Right ventricle myocardium inferior (tissue), 1 donor: ENCODE measurements around the gene NDUFS6. TPM values are rescaled to one million over a fixed set of nuclear protein-coding genes. Genes with fewer than 3 reads are reported as not detected.
"Not testable (repeated sequence)": the region's sequence is repeated elsewhere in the genome, so short reads cannot be mapped to it uniquely, and the experiment has no call there.

Experiments
- ATAC-seq: fragments of 200-7000 bp; cut with Tn5 transposase; one replicate; pipeline ENCODE4 v1.9.1; 2020; ENCODE audit warnings: mild to moderate bottlenecking, moderate library complexity
- DNase-seq: peaks from one replicate; pipeline ENCODE4 v3.0.0; 2021; ENCODE audit errors: missing footprints
- intact Hi-C: fragments of 100-400 bp; cut with DNase I; formaldehyde crosslinking; loops from one replicate; pipeline ENCODE4 v1.11.0; 2022
- total RNA-seq: library from RNA; stranded (reverse); fragmentation: NEBNext Ultra II Directional; extraction: Animal tissue kit (Norgen Biotek cat#: 25700); gene quantifications from one replicate; pipeline ENCODE4 v1.2.1, GENCODE V29; 2021
- donor health status: DM: no; HTN: yes; CAD: no; lungs with severe emphysema.

The NDUFS6 gene
- total RNA-seq, 1 donor from 2014 or later = 134 TPM

GRCh38 chr5:1779782-1780613 is 21.2 kb upstream of the NDUFS6 start:
- no peak for ATAC-seq
- peak; percentile 58 for DNase-seq
- intact Hi-C loops = no loop called here

- no peak for DNase-seq
- ATAC-seq = no peak
These were observed 20.6 kb upstream of the NDUFS6 start for GRCh38 chr5:1780614-1780930.

GRCh38 chr5:1781107-1781506 is 20.1 kb upstream of the NDUFS6 start:
- intact Hi-C loops = no loop called here
- DNase-seq = no peak
- ATAC-seq = no peak

More at GRCh38 chr5:1780614-1780930, 20.6 kb upstream of the NDUFS6 start:
- intact Hi-C loops = no loop called here

GRCh38 chr5:1781726-1782384 is 19.4 kb upstream of the NDUFS6 start:
- peak; percentile 44 for DNase-seq
- intact Hi-C loops = no loop called here

GRCh38 chr5:1782385-1783215 is 18.6 kb upstream of the NDUFS6 start:
- ATAC-seq = peak; percentile 12
- no peak for DNase-seq
- intact Hi-C loops = no loop called here

More at GRCh38 chr5:1781726-1782384, 19.4 kb upstream of the NDUFS6 start:
- ATAC-seq = no peak

GRCh38 chr5:1783216-1783554 is 18.0 kb upstream of the NDUFS6 start:
- intact Hi-C loops = no loop called here
- peak; percentile 32 for DNase-seq
- ATAC-seq = peak; percentile 56

- intact Hi-C loops = no loop called here
- ATAC-seq = no peak
These were observed 16.8 kb upstream of the NDUFS6 start for GRCh38 chr5:1784197-1785050.

GRCh38 chr5:1785062-1785461 is 16.1 kb upstream of the NDUFS6 start:
- intact Hi-C loops = no loop called here
- DNase-seq = peak; percentile 42
- no peak for ATAC-seq

More at GRCh38 chr5:1784197-1785050, 16.8 kb upstream of the NDUFS6 start:
- no peak for DNase-seq

- ATAC-seq = no peak
- peak; percentile 2 for DNase-seq
- intact Hi-C loops = no loop called here
These were observed 15.2 kb upstream of the NDUFS6 start for GRCh38 chr5:1785984-1786383.

GRCh38 chr5:1786621-1787471 is 14.4 kb upstream of the NDUFS6 start:
- DNase-seq = peak; percentile 60

GRCh38 chr5:1787472-1788047 is 13.6 kb upstream of the NDUFS6 start:
- ATAC-seq (no peak), DNase-seq (peak; percentile 31)
- intact Hi-C loops = no loop called here

More at GRCh38 chr5:1786621-1787471, 14.4 kb upstream of the NDUFS6 start:
- intact Hi-C loops = no loop called here
- ATAC-seq = no peak

GRCh38 chr5:1788200-1788599 is 13.0 kb upstream of the NDUFS6 start:
- DNase-seq (no peak), ATAC-seq (no peak)
- intact Hi-C loops = no loop called here

GRCh38 chr5:1788828-1789227 is 12.4 kb upstream of the NDUFS6 start:
- no peak for ATAC-seq
- intact Hi-C loops = no loop called here
- no peak for DNase-seq

GRCh38 chr5:1789438-1789833 is 11.8 kb upstream of the NDUFS6 start:
- intact Hi-C loops, ATAC-seq, DNase-seq: not testable (repeated sequence)

GRCh38 chr5:1789834-1790471 is 11.3 kb upstream of the NDUFS6 start:
- intact Hi-C loops = no loop called here
- ATAC-seq = no peak
- no peak for DNase-seq

- intact Hi-C loops = no loop called here
- no peak for ATAC-seq
These were observed 10.0 kb upstream of the NDUFS6 start for GRCh38 chr5:1791176-1791575.

GRCh38 chr5:1792842-1793266 is 8.4 kb upstream of the NDUFS6 start:
- intact Hi-C loops = no loop called here
- ATAC-seq (no peak), DNase-seq (no peak)

More at GRCh38 chr5:1791176-1791575, 10.0 kb upstream of the NDUFS6 start:
- DNase-seq = no peak
